ENCODE data around the gene PRSS22.

PRSS22 gene

GRCh38 chr16:2816751-2817339, 41.1 kb downstream of the PRSS22 start, which contains the start of gene PRSS21:
Gene PRSS21, plus strand, starts transcription at chr16:2817237. Its CDS starts 32 bp downstream, at chr16:2817269.
- no peak for DNase-seq (ENCODE audit: low read depth)

DNA sequence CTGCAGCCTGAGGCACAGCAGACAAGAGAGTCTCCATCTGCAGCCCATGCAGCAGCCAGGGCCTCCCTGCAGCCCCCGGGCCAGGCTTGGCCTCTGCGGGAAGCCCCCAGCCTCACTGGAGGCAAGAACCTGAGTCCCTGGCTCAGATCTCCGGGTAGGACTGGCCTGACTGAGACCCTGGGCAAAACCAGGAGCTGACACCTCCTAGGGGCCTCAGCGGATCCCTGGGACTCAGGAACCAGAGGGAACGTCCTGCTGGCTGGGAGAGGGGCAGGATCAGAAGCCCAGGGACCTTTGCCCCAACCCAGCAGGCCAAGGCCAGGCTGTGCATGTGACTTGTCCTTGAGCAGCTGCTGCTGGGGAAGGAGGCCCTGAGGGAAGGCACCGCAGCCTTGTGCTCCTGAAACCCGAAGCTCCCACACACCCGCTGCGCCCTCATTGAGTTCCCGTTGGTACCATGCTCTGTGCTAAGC, 42.6 kb downstream of the PRSS22 start:
- no peak for DNase-seq (ENCODE audit: low read depth)

DNA sequence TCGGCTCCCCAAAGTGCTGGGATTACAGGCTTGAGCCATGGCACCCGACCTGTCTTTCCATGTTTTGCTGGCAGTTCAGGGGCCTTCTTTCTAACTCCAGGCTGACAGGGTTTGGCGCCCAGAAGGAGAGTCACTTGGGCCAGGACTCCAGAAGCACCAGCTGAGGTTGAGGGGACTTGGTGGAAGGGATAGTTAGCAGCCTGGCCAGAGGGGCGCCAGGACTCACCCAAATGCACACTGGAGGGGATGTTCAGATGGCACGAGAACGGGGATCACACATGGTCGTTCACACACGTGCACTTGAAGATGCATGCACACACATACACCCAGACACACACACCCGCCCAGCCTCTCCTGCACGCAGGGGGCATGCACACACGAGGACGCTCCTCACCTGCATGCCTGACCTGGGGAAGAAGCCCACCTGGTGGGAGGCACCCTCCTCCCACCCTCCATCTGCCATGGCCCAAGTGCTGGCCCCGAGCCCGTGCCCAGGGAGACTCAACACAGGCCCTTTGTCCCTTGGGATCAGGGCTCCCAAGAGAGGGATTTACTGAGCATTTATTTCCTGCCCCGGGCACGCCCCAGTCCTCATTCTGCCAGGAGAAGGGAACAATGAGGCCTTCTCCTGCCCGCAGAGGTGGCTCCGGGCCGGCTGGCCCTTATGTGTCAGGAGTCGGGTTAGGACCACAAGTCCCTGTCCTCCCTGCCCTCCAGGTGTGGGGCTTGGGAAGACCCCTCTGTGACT, 43.2 kb downstream of the PRSS22 start:
- DNase-seq (ENCODE audit: low read depth): no peak

- no peak for DNase-seq (ENCODE audit: low read depth)
Measured at GRCh38 chr16:2813771-2814221, 44.2 kb downstream of the PRSS22 start.

- DNase-seq (ENCODE audit: low read depth): no peak
Measured at GRCh38 chr16:2811703-2812471, 46.1 kb downstream of the PRSS22 start.

DNA sequence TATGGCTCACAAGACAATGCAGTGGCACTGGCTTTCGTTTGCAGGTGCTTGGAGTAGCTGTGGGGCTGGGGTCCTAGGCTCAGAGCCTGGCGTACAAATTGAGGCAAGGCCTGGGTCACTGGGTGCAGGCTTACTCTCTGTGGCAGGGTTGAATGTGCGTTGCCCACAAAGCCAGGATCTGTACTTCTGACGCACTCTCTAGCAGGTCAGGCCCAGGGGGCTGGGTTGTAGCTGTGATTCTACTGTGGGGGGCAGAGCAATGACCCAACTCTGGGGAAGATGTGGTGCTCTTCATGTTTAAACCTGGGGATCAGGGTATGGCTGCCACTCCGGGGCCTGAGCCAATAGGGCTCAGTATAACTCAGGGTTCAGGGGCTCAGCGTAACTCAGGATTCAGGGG, 47.3 kb downstream of the PRSS22 start:
- DNase-seq (ENCODE audit: low read depth): no peak

DNA sequence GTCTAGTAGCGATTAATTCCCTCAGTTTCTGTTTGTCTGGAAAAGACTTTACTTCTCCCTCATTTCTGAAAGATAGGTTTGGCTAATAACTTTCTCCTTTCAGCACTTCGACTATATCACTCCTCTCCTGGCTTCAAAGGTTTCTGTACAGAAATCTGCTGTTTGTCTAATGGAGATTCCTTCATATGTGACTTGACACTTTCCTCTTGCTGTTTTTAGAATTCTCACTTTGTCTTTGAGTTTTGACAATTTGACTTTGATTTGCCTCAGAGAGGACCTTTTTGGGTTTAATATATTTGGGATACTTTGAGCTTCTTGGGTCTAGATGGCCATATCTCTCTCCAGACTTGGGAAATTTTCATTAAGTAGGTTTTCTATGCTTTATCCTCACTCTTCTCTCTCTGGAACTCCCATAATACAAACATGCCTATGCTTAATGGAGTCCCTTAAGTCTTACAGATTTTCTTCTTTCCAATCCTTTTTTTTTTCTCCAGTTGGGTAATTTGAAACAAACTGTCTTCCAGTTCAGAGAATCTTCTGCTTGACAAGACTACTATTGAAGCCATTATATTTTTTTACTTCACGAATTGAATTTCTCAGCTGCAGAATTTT, 48.7 kb downstream of the PRSS22 start:
- DNase-seq (ENCODE audit: low read depth): no peak

DNA sequence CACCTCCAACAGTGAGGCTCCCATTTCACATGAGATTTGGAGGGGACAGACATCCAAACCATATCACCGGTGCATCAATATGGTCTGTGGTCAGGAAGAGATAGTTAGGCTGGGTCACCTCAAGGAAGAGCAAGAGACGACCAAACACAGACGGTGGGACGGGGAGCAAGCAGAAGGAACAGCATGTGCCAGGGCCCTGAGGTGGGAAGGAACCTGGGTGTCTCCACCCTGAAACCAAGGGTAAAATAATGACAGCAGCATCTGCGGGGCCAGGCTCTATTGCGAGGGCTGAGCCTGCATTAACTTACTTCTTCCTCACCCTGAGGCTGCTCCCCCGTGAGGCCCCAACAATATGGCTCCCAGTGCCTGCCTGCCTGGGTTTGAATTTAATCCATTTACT, 49.8 kb downstream of the PRSS22 start:
- DNase-seq (ENCODE audit: low read depth): no peak

GRCh38 chr16:2806286-2806685, 51.7 kb downstream of the PRSS22 start:
- no peak for DNase-seq (ENCODE audit: low read depth)

- no peak for DNase-seq (ENCODE audit: low read depth)
Measured at GRCh38 chr16:2804728-2805127, 53.2 kb downstream of the PRSS22 start.

DNA sequence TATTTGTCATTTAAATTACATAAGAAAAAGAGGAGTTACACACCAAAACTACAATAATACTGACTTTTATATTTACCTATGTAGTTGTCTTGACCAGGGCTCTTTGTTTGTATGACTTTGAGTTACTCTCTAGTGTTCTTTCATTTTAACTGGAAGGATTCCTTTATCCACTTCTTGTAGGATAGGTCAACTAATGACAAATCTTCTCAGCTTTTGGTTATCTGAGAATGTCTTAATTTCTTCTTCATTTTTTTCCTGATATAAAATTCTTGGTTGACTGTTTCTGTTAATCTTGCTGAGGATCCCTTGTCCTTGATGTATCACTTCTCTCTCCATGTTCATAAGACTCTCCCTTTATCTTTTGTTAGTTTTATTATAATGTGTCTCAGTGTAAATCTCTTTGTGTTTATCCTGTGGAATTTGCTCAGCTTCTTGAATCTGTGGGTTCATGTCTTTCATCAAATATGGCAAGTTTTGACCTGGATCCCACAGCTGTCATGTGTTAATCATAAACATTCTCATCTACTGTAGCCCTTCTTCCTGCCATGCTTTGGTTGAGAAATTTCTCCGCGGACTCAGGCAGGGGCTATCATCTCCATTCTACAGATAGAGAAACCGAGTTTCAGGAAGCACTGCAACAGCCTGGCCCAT, 54.3 kb downstream of the PRSS22 start:
- no peak for DNase-seq (ENCODE audit: low read depth)

Measured in GM04503 (cell line).